Suprapubic skin (tissue), 4 donors: ENCODE measurements around the gene ATP2A3.

ENCODE experiments used
- CTCF ChIP-seq, 2 donors: fragments of 200-600 bp in 1 of 2; fragments of 450-650 bp in 1 of 2; sonication (generic) in 1 of 2; IDR thresholded peaks; one replicate each; pipeline ENCODE4 v1.5.1; 2016 to 2019; ENCODE audit warnings: antibody characterized with exemption in 2 of 2, mild to moderate bottlenecking in 1 of 2, moderate library complexity in 1 of 2
- POLR2A ChIP-seq, 2 donors: fragments of 450-650 bp; IDR thresholded peaks; one replicate each; pipeline ENCODE4 v1.6.1; 2017; ENCODE audit warnings: antibody characterized with exemption in 2 of 2, mild to moderate bottlenecking in 2 of 2, moderate library complexity in 2 of 2
- POLR2AphosphoS5 ChIP-seq, 3 donors: sonication (generic); formaldehyde crosslinking; IDR thresholded peaks; one replicate each; pipeline ENCODE4 v1.6.1; 2017; ENCODE audit warnings: antibody characterized with exemption in 3 of 3

- no peak for TF ChIP-seq CTCF (IDR thresholded peaks at IDR 0.05)
- no peak for TF ChIP-seq POLR2A (IDR thresholded peaks at IDR 0.05)
- TF ChIP-seq POLR2AphosphoS5 (IDR thresholded peaks at IDR 0.05) = no peak
These were observed 7.3 kb downstream of the ATP2A3 start for GRCh38 chr17:3956983-3957382.
